GM12891 (cell line): ENCODE data around the gene FGF14.

Experiments used
- PAX5 ChIP-seq: IDR thresholded peaks from 2 replicates; pipeline ENCODE4 v1.6.1; 2011; ENCODE audit warnings: low read length, moderate library complexity, mild to moderate bottlenecking; ENCODE audit not compliant: insufficient read depth, severe bottlenecking
- POLR2A ChIP-seq: IDR thresholded peaks from 2 replicates; pipeline ENCODE4 v1.6.1; 2011; ENCODE audit warnings: low read depth, low read length, control low read depth
- POLR2AphosphoS5 ChIP-seq: IDR thresholded peaks from 2 replicates; pipeline ENCODE4 v1.6.1; 2011; ENCODE audit warnings: low read depth, low read length, control low read depth
- POU2F2 ChIP-seq: IDR thresholded peaks from 2 replicates; pipeline ENCODE4 v1.6.1; 2011; ENCODE audit warnings: low read depth, mild to moderate bottlenecking, control low read depth, low read length, moderate library complexity
- TAF1 ChIP-seq: IDR thresholded peaks from 2 replicates; pipeline ENCODE4 v1.6.1; 2011; ENCODE audit warnings: low read depth, low read length, control low read depth

- TF ChIP-seq PAX5: no peak
- no peak for TF ChIP-seq POLR2AphosphoS5
- no peak for TF ChIP-seq POLR2A
- TF ChIP-seq TAF1: no peak
- no peak for TF ChIP-seq POU2F2
Observed at GRCh38 chr13:101795460-101795859, 606.4 kb downstream of the FGF14 start.
